GM18909 (cell line): Measurements from ENCODE around the gene C12orf54.
"Not testable (repeated sequence)": the region's sequence is repeated elsewhere in the genome, so short reads cannot be mapped to it uniquely, and the experiment has no call there.

ENCODE experiments used
- ATAC-seq: cut with Tn5 transposase; IDR thresholded peaks from one replicate; pipeline ENCODE4 v1.9.1; 2021; ENCODE audit warnings: mild to moderate bottlenecking; ENCODE audit not compliant: unreplicated experiment, poor library complexity

C12orf54 gene

GRCh38 chr12:48506836-48507235 lies 24.5 kb downstream of the C12orf54 start:
- ATAC-seq = not testable (repeated sequence)

- no peak for ATAC-seq
Measured at GRCh38 chr12:48508987-48509386, 26.7 kb downstream of the C12orf54 start.

DNA sequence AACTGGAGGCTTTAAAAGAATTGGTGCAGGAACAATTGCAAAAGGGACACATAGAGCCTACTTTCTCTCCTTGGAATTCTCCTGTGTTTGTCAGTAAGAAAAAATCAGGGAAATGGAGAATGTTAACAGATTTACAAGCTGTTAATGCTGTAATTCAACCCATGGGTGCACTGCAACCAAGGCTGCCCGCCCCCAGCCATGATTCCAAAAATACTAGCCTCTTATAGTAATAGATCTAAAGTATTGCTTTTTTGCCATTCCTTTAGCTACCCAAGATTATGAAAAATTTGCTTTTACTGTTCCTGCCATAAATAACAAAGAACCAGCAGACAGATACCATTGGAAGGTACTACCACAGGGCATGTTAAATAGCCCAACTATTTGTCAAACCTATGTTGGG lies 27.8 kb downstream of the C12orf54 start:
- ATAC-seq = no peak

- peak; percentile 84 for ATAC-seq
Measured at GRCh38 chr12:48512855-48513254, 30.6 kb downstream of the C12orf54 start.

DNA sequence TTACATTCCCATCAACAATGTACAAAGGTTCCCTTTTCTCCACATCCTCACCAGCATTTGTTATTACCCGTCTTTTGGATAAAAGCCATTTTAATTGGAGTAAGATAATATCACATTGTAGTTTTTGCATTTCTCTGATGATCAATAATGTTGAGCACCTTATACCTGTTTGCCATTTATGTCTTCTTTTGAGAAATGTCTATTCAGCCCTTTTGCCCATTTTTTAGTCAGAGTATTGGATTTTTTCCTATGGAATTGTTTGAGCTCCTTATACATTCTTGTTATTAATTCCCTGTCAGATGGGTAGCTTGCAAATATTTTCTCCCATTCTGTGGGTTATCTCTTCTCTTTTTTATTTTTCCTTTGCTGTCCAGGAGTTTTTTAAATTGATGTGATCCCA lies 32.4 kb downstream of the C12orf54 start:
- no peak for ATAC-seq

DNA sequence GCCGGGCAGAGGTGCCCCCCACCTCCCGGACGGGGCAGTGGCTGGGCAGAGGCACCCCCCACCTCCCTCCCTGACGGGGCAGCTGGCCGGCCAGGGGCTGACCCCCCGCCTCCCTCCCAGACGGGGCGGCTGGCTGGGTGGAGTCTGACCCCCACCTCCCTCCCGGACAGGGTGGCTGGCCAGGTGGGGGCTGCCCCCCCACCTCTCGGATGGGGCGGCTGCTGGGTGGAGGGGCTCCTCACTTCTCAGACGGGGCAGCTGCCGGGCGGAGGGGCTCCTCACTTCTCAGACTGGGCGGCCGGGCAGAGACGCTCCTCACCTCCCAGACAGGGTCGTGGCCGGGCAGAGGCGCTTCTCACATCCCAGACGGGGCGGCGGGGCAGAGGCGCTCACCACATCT lies 38.1 kb downstream of the C12orf54 start:
- ATAC-seq = not testable (repeated sequence)

- ATAC-seq = no peak
Measured at GRCh38 chr12:48525332-48525731, 43.0 kb downstream of the C12orf54 start, which contains the start of gene OR8S1. OR8S1 (plus strand) TSS chr12:48525632; CDS start chr12:48525632, 0 bp downstream.

- no peak for ATAC-seq
Measured at GRCh38 chr12:48527891-48528670, 45.8 kb downstream of the C12orf54 start.

GRCh38 chr12:48532601-48533000 lies 50.3 kb downstream of the C12orf54 start:
- ATAC-seq = no peak

- no peak for ATAC-seq
Measured at GRCh38 chr12:48536602-48537001, 54.3 kb downstream of the C12orf54 start.

DNA sequence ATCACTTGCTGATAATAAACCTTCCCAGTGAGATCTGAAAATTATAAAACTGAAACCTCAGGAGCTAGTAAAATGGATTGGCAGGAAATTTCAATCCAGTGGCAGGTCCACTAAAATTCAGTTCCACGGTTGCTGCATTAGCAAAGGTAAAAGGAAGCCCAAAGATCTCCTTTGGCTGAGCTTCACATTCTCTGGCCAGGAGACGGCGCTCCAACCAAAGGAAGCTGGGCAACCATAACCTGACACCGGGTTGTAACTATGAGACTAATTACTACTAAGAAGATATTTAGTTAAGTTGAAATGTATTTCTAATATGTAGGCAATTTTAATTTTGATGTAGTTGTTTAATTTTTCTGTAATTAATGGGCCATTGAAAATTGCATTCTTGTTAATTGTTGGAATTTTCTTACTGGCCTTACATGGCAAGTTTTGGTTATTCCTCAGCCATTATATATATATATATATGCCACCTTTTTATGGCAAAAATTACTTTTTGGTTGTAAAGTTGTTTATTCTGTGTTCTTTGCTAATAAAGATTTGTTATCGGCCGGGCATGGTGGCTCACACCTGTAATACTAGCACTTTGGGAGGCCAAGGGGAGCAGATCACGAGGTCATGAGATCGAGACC lies 60.1 kb downstream of the C12orf54 start:
- ATAC-seq = peak; percentile 43

DNA sequence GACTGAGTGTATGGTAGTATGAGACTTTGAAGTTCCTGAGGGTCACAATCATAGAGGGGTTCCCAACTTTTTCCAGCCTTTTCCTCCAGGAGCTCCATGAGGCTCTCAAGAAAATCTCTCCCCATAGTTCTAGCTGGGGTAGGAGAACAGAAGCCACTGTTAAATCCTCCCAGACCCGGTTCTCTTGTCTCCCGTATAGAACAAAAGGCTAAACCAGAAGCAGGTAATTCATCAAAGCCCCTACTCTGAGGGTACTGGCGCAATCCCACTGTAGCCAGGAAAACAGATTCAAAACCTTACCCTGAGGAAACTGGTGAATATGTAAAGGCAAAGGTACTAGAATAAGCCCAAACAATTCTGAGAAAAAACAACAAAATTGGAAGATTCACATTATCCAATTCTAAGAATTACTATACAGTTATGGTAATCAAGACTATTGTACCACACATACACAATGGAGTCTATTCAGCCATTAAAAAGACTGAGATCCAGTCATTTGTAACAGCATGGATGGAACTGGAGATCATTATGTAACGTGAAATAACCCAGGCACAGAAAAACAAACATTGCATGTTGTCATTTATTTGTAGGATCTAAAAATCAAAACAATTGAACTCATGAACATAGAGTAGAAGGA lies 63.7 kb downstream of the C12orf54 start:
- ATAC-seq = no peak
